GM21526 (cell line): ENCODE data around the gene FOCAD.

ENCODE experiments used
- ATAC-seq: cut with Tn5 transposase; IDR thresholded peaks from one replicate; pipeline ENCODE4 v1.9.1; 2021; ENCODE audit warnings: moderate library complexity; ENCODE audit not compliant: unreplicated experiment, low FRiP score

The FOCAD gene

GRCh38 chr9:20997503-20998076 lies 313.5 kb downstream of the FOCAD start:
- ATAC-seq, result peak; percentile 86

- no peak for ATAC-seq
Measured at GRCh38 chr9:21001581-21001980, 317.5 kb downstream of the FOCAD start.

GRCh38 chr9:21002040-21002439 lies 318.0 kb downstream of the FOCAD start:
- no peak for ATAC-seq

- no peak for ATAC-seq
Measured at GRCh38 chr9:21015129-21015815, 331.2 kb downstream of the FOCAD start.

- peak; percentile 53 for ATAC-seq
Measured at GRCh38 chr9:21015995-21016394, 331.9 kb downstream of the FOCAD start.

- ATAC-seq, result no peak
Measured at GRCh38 chr9:21016701-21017491, 332.8 kb downstream of the FOCAD start.

GRCh38 chr9:21018177-21018576 lies 334.1 kb downstream of the FOCAD start:
- no peak for ATAC-seq

- no peak for ATAC-seq
Measured at GRCh38 chr9:21023861-21024260, 339.8 kb downstream of the FOCAD start.

GRCh38 chr9:21027295-21027694 lies 343.2 kb downstream of the FOCAD start:
- ATAC-seq, result no peak

GRCh38 chr9:21028466-21028865 lies 344.4 kb downstream of the FOCAD start:
- ATAC-seq, result no peak

GRCh38 chr9:21029661-21030060 lies 345.6 kb downstream of the FOCAD start:
- ATAC-seq, result no peak

GRCh38 chr9:21030389-21031035 lies 346.5 kb downstream of the FOCAD start:
- ATAC-seq, result peak; percentile 72

GRCh38 chr9:21031091-21031807 lies 347.2 kb downstream of the FOCAD start, which contains the start of gene HACD4:
TSS of gene HACD4 (minus strand) at chr9:21031640. CDS start at chr9:21031590, 50 bp downstream.
- ATAC-seq, result peak; percentile 88

GRCh38 chr9:21031808-21032183 lies 347.7 kb downstream of the FOCAD start:
- ATAC-seq, result no peak

GRCh38 chr9:21037278-21037677 lies 353.2 kb downstream of the FOCAD start:
- ATAC-seq, result no peak

- ATAC-seq, result no peak
Measured at GRCh38 chr9:21039302-21039701, 355.2 kb downstream of the FOCAD start.

- ATAC-seq, result no peak
Measured at GRCh38 chr9:21042466-21042865, 358.4 kb downstream of the FOCAD start.

GRCh38 chr9:21043841-21044240 lies 359.8 kb downstream of the FOCAD start:
- no peak for ATAC-seq
